MM.1S (cell line): ENCODE measurements around the gene PRICKLE3.

Experiments used
- DNase-seq: peaks from one replicate; pipeline ENCODE4 v3.0.0-alpha.2; 2015
- H2AFZ ChIP-seq: fragments of 300-600 bp; sonication (generic); 2 replicates; pipeline ENCODE4 v1.6.0; 2016; ENCODE audit warnings: antibody characterized with exemption, low read length
- H3F3A ChIP-seq: fragments of 300-600 bp; sonication (generic); 2 replicates; pipeline ENCODE4 v1.6.1; 2016; ENCODE audit warnings: mild to moderate bottlenecking, antibody characterized with exemption, low read length, moderate library complexity, mixed read lengths; ENCODE audit not compliant: insufficient read depth
- H3K27ac ChIP-seq: fragments of 300-600 bp; sonication (generic); 2 replicates; pipeline ENCODE4 v1.5.1; 2016; ENCODE audit warnings: mild to moderate bottlenecking, low read length
- H3K27me3 ChIP-seq: fragments of 300-600 bp; sonication (generic); replicated peaks from 2 replicates; pipeline ENCODE4 v1.6.0; 2016; ENCODE audit warnings: low read length; ENCODE audit not compliant: insufficient read depth
- H3K36me3 ChIP-seq: fragments of 300-600 bp; sonication (generic); replicated peaks from 2 replicates; pipeline ENCODE4 v1.6.1; 2016; ENCODE audit warnings: mild to moderate bottlenecking, low read length, mixed read lengths; ENCODE audit not compliant: insufficient read depth
- H3K4me1 ChIP-seq: fragments of 300-600 bp; sonication (generic); 2 replicates; pipeline ENCODE4 v1.6.1; 2016; ENCODE audit warnings: low read length, mixed read lengths
- H3K4me2 ChIP-seq: fragments of 300-600 bp; sonication (generic); 2 replicates; pipeline ENCODE4 v1.6.0; 2016; ENCODE audit warnings: low read depth, low read length
- H3K4me3 ChIP-seq: fragments of 300-600 bp; sonication (generic); 2 replicates; pipeline ENCODE4 v1.5.1; 2016; ENCODE audit warnings: low read length, mixed read lengths
- H3K79me2 ChIP-seq: fragments of 300-600 bp; sonication (generic); 2 replicates; pipeline ENCODE4 v1.6.1; 2016; ENCODE audit warnings: mixed run types, low read length, mixed read lengths
- H3K9ac ChIP-seq: fragments of 300-600 bp; sonication (generic); 2 replicates; pipeline ENCODE4 v1.6.1; 2016; ENCODE audit warnings: low read length, mixed read lengths
- H3K9me2 ChIP-seq: fragments of 300-600 bp; sonication (generic); replicated peaks from 2 replicates; pipeline ENCODE4 v1.6.1; 2016; ENCODE audit warnings: mild to moderate bottlenecking, low read length, mixed read lengths; ENCODE audit not compliant: insufficient read depth
- H3K9me3 ChIP-seq: fragments of 300-600 bp; sonication (generic); replicated peaks from 2 replicates; pipeline ENCODE4 v1.6.1; 2016; ENCODE audit warnings: mild to moderate bottlenecking, low read length, mixed read lengths; ENCODE audit not compliant: insufficient read depth
- H4K20me1 ChIP-seq: fragments of 300-600 bp; sonication (generic); 2 replicates; pipeline ENCODE4 v1.6.1; 2016; ENCODE audit warnings: mild to moderate bottlenecking, low read length, moderate library complexity, mixed read lengths; ENCODE audit not compliant: insufficient read depth
- CTCF ChIP-seq: fragments of 300-600 bp; sonication (generic); IDR thresholded peaks from 2 replicates; pipeline ENCODE4 v1.5.1; 2016; ENCODE audit warnings: antibody characterized with exemption, low read length, mixed read lengths
- EZH2 ChIP-seq: fragments of 300-600 bp; sonication (generic); optimal IDR thresholded peaks from 2 replicates; pipeline ENCODE3; 2017; ENCODE audit warnings: low read depth, mild to moderate bottlenecking, antibody characterized with exemption, low read length, mixed read lengths
- EZH2phosphoT487 ChIP-seq: fragments of 300-600 bp; sonication (generic); IDR thresholded peaks from 2 replicates; pipeline ENCODE4 v1.6.1; 2018; ENCODE audit warnings: antibody characterized with exemption, low read length

PRICKLE3 gene

DNA sequence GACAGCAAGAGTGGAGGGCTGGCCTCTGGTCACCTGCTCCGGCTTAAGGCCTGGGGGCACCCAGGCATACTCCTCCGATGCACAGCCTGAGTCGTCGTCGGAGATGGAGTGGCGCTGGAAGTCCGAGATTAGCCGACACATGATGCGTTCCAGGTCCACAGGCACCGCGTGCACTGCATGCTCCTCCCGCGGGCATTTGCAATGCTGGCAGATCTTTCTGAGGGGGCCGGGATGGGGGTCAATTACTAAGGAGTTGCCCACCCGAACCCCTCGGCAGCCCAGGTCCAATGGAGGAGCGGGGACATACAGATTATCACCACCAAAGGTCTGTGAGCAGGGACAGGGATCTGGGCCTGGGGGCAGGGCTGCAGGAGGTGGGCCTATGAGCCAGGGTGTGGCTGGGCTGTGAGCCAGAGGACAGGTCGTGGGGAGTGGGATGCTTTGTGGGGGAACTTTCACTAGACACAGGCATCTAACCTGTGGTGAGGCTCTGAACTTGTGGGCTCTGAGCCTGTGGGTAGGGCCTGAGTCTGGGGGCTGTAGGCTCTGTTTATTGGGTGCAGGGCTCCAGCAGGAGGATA lies 2.4 kb downstream of the PRICKLE3 start:
- no peaks in the 10 kb centered on the region for H3K27me3 ChIP-seq
- no peaks in the 10 kb centered on the region for H4K20me1 ChIP-seq
- H3K79me2 ChIP-seq: peaks cover 4% of the 10 kb centered on the region; the same call in 1 of the 2 replicates
- no peaks in the 10 kb centered on the region for H3K36me3 ChIP-seq
- H3K4me3 ChIP-seq: no peak overlapping the region
- H3K9me2 ChIP-seq: no peaks in the 10 kb centered on the region
- H3K9me3 ChIP-seq: no peaks in the 10 kb centered on the region
- H3F3A ChIP-seq: no peaks in the 10 kb centered on the region
- H3K27ac ChIP-seq: no peak overlapping the region
- no peak overlapping the region for H3K4me2 ChIP-seq
- H3K9ac ChIP-seq: no peak overlapping the region
- H2AFZ ChIP-seq: no peak overlapping the region
- no peak for DNase-seq
- TF ChIP-seq CTCF: no peak
- TF ChIP-seq EZH2: no peak
- TF ChIP-seq EZH2phosphoT487: no peak
- H3K4me1 ChIP-seq: no peaks in the 10 kb centered on the region

DNA sequence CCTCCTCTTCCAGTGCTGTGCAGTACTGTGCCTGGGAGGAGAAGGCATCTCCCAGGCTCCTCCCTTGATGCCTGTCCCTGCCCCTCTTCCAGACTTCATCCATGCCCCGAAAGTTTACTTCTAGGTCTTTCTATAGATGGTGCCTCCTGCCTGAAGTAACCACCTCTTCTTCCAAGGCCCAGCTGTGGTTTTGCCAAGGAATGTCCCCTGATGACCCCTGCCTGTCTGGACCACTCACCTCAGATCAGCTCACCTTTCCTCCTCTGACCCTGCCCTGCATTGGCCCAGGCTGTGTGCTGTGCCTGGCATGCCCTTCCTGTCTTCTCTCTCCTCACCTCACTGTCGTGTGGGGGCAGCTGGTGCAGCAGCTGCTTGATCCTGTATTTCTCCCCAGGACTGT lies 6.8 kb downstream of the PRICKLE3 start:
- Histone ChIP-seq H3K4me3 (no peak overlapping the region), H3K4me2 (no peak overlapping the region), H3K4me1 (no peaks in the 10 kb centered on the region), H2AFZ (no peak overlapping the region), H3K9ac (no peak overlapping the region), H3K9me3 (no peaks in the 10 kb centered on the region), H3K79me2 (0 out of 2 replicates have a peak, but pooled peaks cover 1% of the 10 kb centered on the region), H4K20me1 (no peaks in the 10 kb centered on the region), H3F3A (no peaks in the 10 kb centered on the region), H3K27ac (no peak overlapping the region), H3K36me3 (no peaks in the 10 kb centered on the region), H3K9me2 (no peaks in the 10 kb centered on the region), H3K27me3 (no peaks in the 10 kb centered on the region)
- TF ChIP-seq EZH2: no peak
- no peak for TF ChIP-seq CTCF
- TF ChIP-seq EZH2phosphoT487: no peak
- no peak for DNase-seq

GRCh38 chrX:49178537-49178936 lies 7.6 kb downstream of the PRICKLE3 start:
- H3K9me3 ChIP-seq: no peaks in the 10 kb centered on the region
- H3K4me3 ChIP-seq: no peak overlapping the region
- H3F3A ChIP-seq: no peaks in the 10 kb centered on the region
- DNase-seq: no peak
- H4K20me1 ChIP-seq: no peaks in the 10 kb centered on the region
- no peak overlapping the region for H2AFZ ChIP-seq
- no peak overlapping the region for H3K9ac ChIP-seq
- peaks cover 9% of the 10 kb centered on the region for H3K79me2 ChIP-seq
- no peaks in the 10 kb centered on the region for H3K36me3 ChIP-seq
- H3K27me3 ChIP-seq: no peaks in the 10 kb centered on the region
- no peaks in the 10 kb centered on the region for H3K4me1 ChIP-seq
- H3K4me2 ChIP-seq: no peak overlapping the region
- no peak for TF ChIP-seq EZH2phosphoT487
- no peak for TF ChIP-seq CTCF
- TF ChIP-seq EZH2: no peak
- no peaks in the 10 kb centered on the region for H3K9me2 ChIP-seq
- no peak overlapping the region for H3K27ac ChIP-seq
